CD4-positive, CD25-positive, alpha-beta regulatory T cell (primary cell): ENCODE measurements around the gene MST1. TPM values are rescaled to one million over a fixed set of nuclear protein-coding genes. Genes with fewer than 3 reads are reported as not detected.

Experiments used
- ATAC-seq, 2 donors: fragments of 150-1000 bp; cut with Tn5 transposase; one replicate each; pipeline ENCODE4 v1.10.0; 2021; ENCODE audit warnings: low read depth in 2 of 2, moderate number of reproducible peaks in 2 of 2, moderate library complexity in 1 of 2
- DNase-seq, 3 donors: peaks; one replicate each; pipeline versions ENCODE4 v3.0.0 to v3.0.0-alpha.2; 2012 to 2022; ENCODE audit warnings: mixed read lengths in 1 of 3
- H3K27ac ChIP-seq: one replicate; pipeline ENCODE4 v1.7.0; 2013; ENCODE audit warnings: mild to moderate bottlenecking, low read length; ENCODE audit not compliant: insufficient read depth, poor library complexity, severe bottlenecking
- H3K27me3 ChIP-seq: one replicate; pipeline ENCODE4 v1.7.0; 2013; ENCODE audit warnings: low read length; ENCODE audit not compliant: control insufficient read depth, insufficient read depth
- H3K36me3 ChIP-seq: one replicate; pipeline ENCODE4 v1.7.0; 2013; ENCODE audit warnings: mild to moderate bottlenecking, low read length, moderate library complexity; ENCODE audit not compliant: control insufficient read depth, insufficient read depth
- H3K4me1 ChIP-seq: 2 replicates; pipeline ENCODE4 v1.7.0; 2013; ENCODE audit warnings: mild to moderate bottlenecking, low read length; ENCODE audit not compliant: insufficient read depth, control insufficient read depth, poor library complexity, severe bottlenecking
- H3K4me3 ChIP-seq: one replicate; pipeline ENCODE4 v1.7.0; 2013; ENCODE audit warnings: low read depth, mild to moderate bottlenecking, low read length, moderate library complexity
- H3K9me3 ChIP-seq, 2 experiments: 1 replicate in 1 of 2; 2 replicates in 1 of 2; pipeline ENCODE4 v1.7.0; 2013; ENCODE audit warnings: low read length in 2 of 2, mild to moderate bottlenecking in 1 of 2, moderate library complexity in 1 of 2; ENCODE audit not compliant: control insufficient read depth in 2 of 2
- H3K27ac Mint-ChIP-seq, 3 donors: one replicate each; pipeline ENCODE4 v1.8.0; 2020 to 2022; ENCODE audit warnings: mild to moderate bottlenecking in 3 of 3, mixed read lengths in 3 of 3, moderate library complexity in 2 of 3
- H3K27me3 Mint-ChIP-seq: one replicate; pipeline ENCODE4 v1.8.0; 2022; ENCODE audit warnings: mild to moderate bottlenecking, mixed read lengths
- H3K36me3 Mint-ChIP-seq: one replicate; pipeline ENCODE4 v1.8.0; 2020; ENCODE audit warnings: mixed read lengths
- H3K4me1 Mint-ChIP-seq, 4 donors: one replicate each; pipeline ENCODE4 v1.8.0; 2020 to 2022; ENCODE audit warnings: mixed read lengths in 4 of 4, mild to moderate bottlenecking in 1 of 4
- H3K4me3 Mint-ChIP-seq, 4 donors: one replicate each; pipeline ENCODE4 v1.8.0; 2020 to 2022; ENCODE audit warnings: mild to moderate bottlenecking in 4 of 4, mixed read lengths in 4 of 4, moderate library complexity in 3 of 4
- H3K9me3 Mint-ChIP-seq, 7 donors: one replicate each; pipeline ENCODE4 v1.8.0; 2020 to 2022; ENCODE audit warnings: mixed read lengths in 7 of 7, mild to moderate bottlenecking in 3 of 7, moderate library complexity in 2 of 7
- polyA plus RNA-seq, 4 donors: library from polyadenylated mRNA; unstranded; fragments of 300-500 nt; fragmentation: Illumina TruSeq; gene quantifications; one replicate each; pipeline ENCODE4 v1.2.3, GENCODE V29; 2021
- total RNA-seq: library from RNA; stranded (reverse); gene quantifications from one replicate; pipeline ENCODE4 v1.2.3, GENCODE V29; 2022

The MST1 gene
- total and polyA plus RNA-seq, 5 donors from 2014 or later: 0.76 to 4.1 (median 1.1) TPM

GRCh38 chr3:49641921-49642707, 47.2 kb downstream of the MST1 start:
- no peak overlapping the region for H3K4me3 Mint-ChIP-seq
- no peaks in the 10 kb centered on the region for H3K4me1 ChIP-seq
- no peaks in the 10 kb centered on the region for H3K36me3 ChIP-seq
- no peak overlapping the region for H3K27ac ChIP-seq
- ATAC-seq: no peak
- no peaks in the 10 kb centered on the region for H3K36me3 Mint-ChIP-seq
- DNase-seq: no peak
- no peaks in the 10 kb centered on the region for H3K4me1 Mint-ChIP-seq
- no peaks in the 10 kb centered on the region for H3K27me3 ChIP-seq
- H3K27ac Mint-ChIP-seq: no peak overlapping the region
- no peak overlapping the region for H3K4me3 ChIP-seq
- H3K9me3 Mint-ChIP-seq: no peaks in the 10 kb centered on the region
- no peaks in the 10 kb centered on the region for H3K9me3 ChIP-seq
- H3K27me3 Mint-ChIP-seq: peaks cover 5% of the 10 kb centered on the region

GRCh38 chr3:49641292-49641691, 48.0 kb downstream of the MST1 start:
- H3K4me3 Mint-ChIP-seq: no peak overlapping the region
- peaks cover 0 to 2% (median 0%) of the 10 kb centered on the region in 4 donors for H3K4me1 Mint-ChIP-seq
- no peaks in the 10 kb centered on the region for H3K9me3 Mint-ChIP-seq
- no peak overlapping the region for H3K27ac ChIP-seq
- ATAC-seq (no peak), DNase-seq (no peak)
- no peaks in the 10 kb centered on the region for H3K4me1 ChIP-seq
- no peaks in the 10 kb centered on the region for H3K9me3 ChIP-seq
- no peak overlapping the region for H3K4me3 ChIP-seq
- no peaks in the 10 kb centered on the region for H3K36me3 ChIP-seq
- peaks cover 4% of the 10 kb centered on the region for H3K27me3 Mint-ChIP-seq
- no peaks in the 10 kb centered on the region for H3K27me3 ChIP-seq
- H3K36me3 Mint-ChIP-seq: no peaks in the 10 kb centered on the region
- H3K27ac Mint-ChIP-seq: no peak overlapping the region

- no peaks in the 10 kb centered on the region for H3K36me3 Mint-ChIP-seq
Measured at GRCh38 chr3:49639551-49639950, 49.7 kb downstream of the MST1 start.

GRCh38 chr3:49638445-49638844, 50.8 kb downstream of the MST1 start:
- Histone ChIP-seq H3K27me3 (no peaks in the 10 kb centered on the region), H3K4me3 (no peak overlapping the region), H3K27ac (no peak overlapping the region), H3K36me3 (no peaks in the 10 kb centered on the region), H3K9me3 (no peaks in the 10 kb centered on the region), H3K4me1 (no peaks in the 10 kb centered on the region)
- Mint-ChIP-seq H3K4me3 (no peak overlapping the region), H3K27me3 (peaks cover 4% of the 10 kb centered on the region), H3K4me1 (peaks cover 0 to 2% (median 0%) of the 10 kb centered on the region in 4 donors), H3K27ac (no peak overlapping the region), H3K36me3 (no peaks in the 10 kb centered on the region), H3K9me3 (no peaks in the 10 kb centered on the region)
- ATAC-seq: no peak
- no peak for DNase-seq

More at GRCh38 chr3:49639551-49639950, 49.7 kb downstream of the MST1 start:
- Histone ChIP-seq H3K4me1 (no peaks in the 10 kb centered on the region), H3K4me3 (no peak overlapping the region), H3K27ac (no peak overlapping the region), H3K27me3 (no peaks in the 10 kb centered on the region), H3K36me3 (no peaks in the 10 kb centered on the region), H3K9me3 (no peaks in the 10 kb centered on the region)
- H3K4me1 Mint-ChIP-seq: peaks cover 0 to 2% (median 0%) of the 10 kb centered on the region in 4 donors
- H3K27ac Mint-ChIP-seq: no peak overlapping the region
- peaks cover 4% of the 10 kb centered on the region for H3K27me3 Mint-ChIP-seq
- ATAC-seq: no peak
- no peaks in the 10 kb centered on the region for H3K9me3 Mint-ChIP-seq
- H3K4me3 Mint-ChIP-seq: no peak overlapping the region
- no peak for DNase-seq

GRCh38 chr3:49636883-49637609, 52.2 kb downstream of the MST1 start:
- Histone ChIP-seq H3K4me3 (no peak overlapping the region), H3K4me1 (no peaks in the 10 kb centered on the region), H3K27ac (no peak overlapping the region), H3K36me3 (no peaks in the 10 kb centered on the region), H3K9me3 (no peaks in the 10 kb centered on the region), H3K27me3 (no peaks in the 10 kb centered on the region)
- DNase-seq (no peak), ATAC-seq (no peak)
- Mint-ChIP-seq H3K4me3 (no peak overlapping the region), H3K36me3 (no peaks in the 10 kb centered on the region), H3K27me3 (peaks cover 4% of the 10 kb centered on the region), H3K4me1 (peaks cover 0 to 2% (median 0%) of the 10 kb centered on the region in 4 donors), H3K9me3 (no peaks in the 10 kb centered on the region), H3K27ac (no peak overlapping the region)

- H3K9me3 ChIP-seq: peaks cover 3 to 4% of the 10 kb centered on the region in 2 experiments
- no peak overlapping the region for H3K27ac ChIP-seq
- Mint-ChIP-seq H3K27ac (no peak overlapping the region), H3K4me1 (peaks cover 0 to 2% (median 0%) of the 10 kb centered on the region in 4 donors), H3K9me3 (no peaks in the 10 kb centered on the region), H3K36me3 (no peaks in the 10 kb centered on the region), H3K27me3 (peaks cover 13% of the 10 kb centered on the region), H3K4me3 (no peak overlapping the region)
- ATAC-seq: no peak
- no peaks in the 10 kb centered on the region for H3K4me1 ChIP-seq
- no peaks in the 10 kb centered on the region for H3K36me3 ChIP-seq
- peaks cover 2% of the 10 kb centered on the region for H3K27me3 ChIP-seq
- no peak for DNase-seq
- H3K4me3 ChIP-seq: no peak overlapping the region
Measured at GRCh38 chr3:49634736-49635135, 54.5 kb downstream of the MST1 start.
